AG04450 (cell line): ENCODE measurements around the gene TEKT5. TPM values are rescaled to one million over a fixed set of nuclear protein-coding genes. Genes with fewer than 3 reads are reported as not detected.

Source experiments
- CTCF ChIA-PET: fragments of 300-600, 350-600 bp; formaldehyde crosslinking; extraction: SDS; loops from one replicate; lab custom pipeline; 2022; ENCODE audit warnings: antibody characterized with exemption, inconsistent platforms; lab: Charles Lee
- POLR2A ChIA-PET: fragments of 350-600 bp; formaldehyde crosslinking; extraction: SDS; loops from one replicate; lab custom pipeline; 2021; ENCODE audit warnings: antibody characterized with exemption, inconsistent platforms; lab: Yijun Ruan, JAX
- DNase-seq: peaks from one replicate; pipeline ENCODE4 v3.0.0-alpha.2; 2011; ENCODE audit warnings: low read depth, low spot score
- H3K27ac ChIP-seq: one replicate; pipeline ENCODE4 v1.5.1; 2012; ENCODE audit warnings: low read depth, low read length, control low read depth
- H3K27me3 ChIP-seq: one replicate; pipeline ENCODE4 v1.6.0; 2012; ENCODE audit warnings: low read length; ENCODE audit not compliant: control insufficient read depth, insufficient read depth
- H3K4me3 ChIP-seq: 2 replicates; pipeline ENCODE4 v1.5.1; 2011; ENCODE audit warnings: mild to moderate bottlenecking, low read depth, low read length, control low read depth
- H3K9me3 ChIP-seq: 2 replicates; pipeline ENCODE4 v1.5.1; 2012; ENCODE audit warnings: low read length; ENCODE audit not compliant: control insufficient read depth, insufficient read depth
- CTCF ChIP-seq: IDR thresholded peaks from 2 replicates; pipeline ENCODE4 v1.5.1; 2011; ENCODE audit warnings: low read depth, low read length, control low read depth, inconsistent platforms
- polyA plus RNA-seq: library from polyadenylated mRNA; depleted of rRNA; stranded (reverse); fragments of >200 nt; gene quantifications from 2 replicates; pipeline ENCODE4 v1.2.3, GENCODE V29; 2011

TEKT5 gene
- polyA plus RNA-seq, 1 experiment, result 0.15 TPM

- no peak for DNase-seq
- CTCF ChIA-PET, result no interaction called here
- Histone ChIP-seq H3K4me3 (no peak overlapping the region), H3K27me3 (peaks cover 6% of the 10 kb centered on the region), H3K27ac (no peak overlapping the region), H3K9me3 (no peaks in the 10 kb centered on the region)
- POLR2A ChIA-PET, result no interaction called here
- TF ChIP-seq CTCF, result no peak
Measured at GRCh38 chr16:10657925-10658324, 36.8 kb downstream of the TEKT5 start.

GRCh38 chr16:10656618-10657017 is 38.1 kb downstream of the TEKT5 start:
- no peak for DNase-seq
- POLR2A ChIA-PET, result no interaction called here
- TF ChIP-seq CTCF, result no peak
- H3K27ac ChIP-seq, result no peak overlapping the region
- CTCF ChIA-PET, result no interaction called here
- H3K27me3 ChIP-seq, result peaks cover 2% of the 10 kb centered on the region
- no peaks in the 10 kb centered on the region for H3K9me3 ChIP-seq
- H3K4me3 ChIP-seq, result no peak overlapping the region

GRCh38 chr16:10655415-10655977 is 39.2 kb downstream of the TEKT5 start:
- Histone ChIP-seq H3K4me3 (no peak overlapping the region), H3K27ac (no peak overlapping the region), H3K9me3 (no peaks in the 10 kb centered on the region), H3K27me3 (no peaks in the 10 kb centered on the region)
- no peak for TF ChIP-seq CTCF
- POLR2A ChIA-PET, result no interaction called here
- CTCF ChIA-PET, result no interaction called here
- DNase-seq, result no peak

- ChIA-PET POLR2A (no interaction called here), CTCF (no interaction called here)
- H3K9me3 ChIP-seq, result no peaks in the 10 kb centered on the region
- no peak overlapping the region for H3K4me3 ChIP-seq
- H3K27ac ChIP-seq, result no peak overlapping the region
- no peak for DNase-seq
- TF ChIP-seq CTCF, result no peak
- H3K27me3 ChIP-seq, result no peaks in the 10 kb centered on the region
Measured at GRCh38 chr16:10654592-10655414, 39.9 kb downstream of the TEKT5 start.
